ENCODE data around the gene DECR2.

The DECR2 gene

GRCh38 chr16:427250-427649 lies 25.6 kb downstream of the DECR2 start:
- DNase-seq (ENCODE audit: extremely low read depth in 1 of 2, low read depth in 1 of 2) = no peak

- no peak for DNase-seq (ENCODE audit: extremely low read depth in 1 of 2, low read depth in 1 of 2)
These were observed 29.2 kb downstream of the DECR2 start for GRCh38 chr16:430904-431303.

- no peak for DNase-seq (ENCODE audit: extremely low read depth in 1 of 2, low read depth in 1 of 2)
These were observed 38.9 kb downstream of the DECR2 start for GRCh38 chr16:440627-441026.

- no peak for DNase-seq (ENCODE audit: extremely low read depth in 1 of 2, low read depth in 1 of 2)
These were observed 39.8 kb downstream of the DECR2 start for GRCh38 chr16:441447-441846.

- no peak for DNase-seq (ENCODE audit: extremely low read depth in 1 of 2, low read depth in 1 of 2)
These were observed 41.3 kb downstream of the DECR2 start for GRCh38 chr16:442976-443375.

GRCh38 chr16:444027-444426 lies 42.3 kb downstream of the DECR2 start:
- no peak for DNase-seq (ENCODE audit: extremely low read depth in 1 of 2, low read depth in 1 of 2)

GRCh38 chr16:445566-445965 lies 43.9 kb downstream of the DECR2 start:
- DNase-seq (ENCODE audit: extremely low read depth in 1 of 2, low read depth in 1 of 2) = no peak

- DNase-seq (ENCODE audit: extremely low read depth in 1 of 2, low read depth in 1 of 2) = no peak
These were observed 48.7 kb downstream of the DECR2 start for GRCh38 chr16:450385-450784.

GRCh38 chr16:450785-451512 lies 49.3 kb downstream of the DECR2 start:
- DNase-seq (ENCODE audit: extremely low read depth in 1 of 2, low read depth in 1 of 2) = no peak

GRCh38 chr16:454397-454940 lies 52.8 kb downstream of the DECR2 start:
- DNase-seq (ENCODE audit: extremely low read depth in 1 of 2, low read depth in 1 of 2) = no peak

- DNase-seq (ENCODE audit: extremely low read depth in 1 of 2, low read depth in 1 of 2) = no peak
These were observed 53.8 kb downstream of the DECR2 start for GRCh38 chr16:455453-455852.

- no peak for DNase-seq (ENCODE audit: extremely low read depth in 1 of 2, low read depth in 1 of 2)
These were observed 55.3 kb downstream of the DECR2 start for GRCh38 chr16:456891-457483.

GRCh38 chr16:457732-458400 lies 56.2 kb downstream of the DECR2 start:
- DNase-seq (ENCODE audit: extremely low read depth in 1 of 2, low read depth in 1 of 2) = no peak

GRCh38 chr16:459761-460160 lies 58.1 kb downstream of the DECR2 start:
- no peak for DNase-seq (ENCODE audit: extremely low read depth in 1 of 2, low read depth in 1 of 2)

GRCh38 chr16:460787-461186 lies 59.1 kb downstream of the DECR2 start:
- DNase-seq (ENCODE audit: extremely low read depth in 1 of 2, low read depth in 1 of 2) = no peak
